HepG2 (cell line): ENCODE results near the gene SIGMAR1. TPM values are rescaled to one million over a fixed set of nuclear protein-coding genes. Genes with fewer than 3 reads are reported as not detected.

Experiments
- KLF11 ChIP-seq: IDR thresholded peaks from 2 replicates; pipeline ENCODE4 v1.6.1; 2016; ENCODE audit warnings: missing compliant biosample characterization
- KLF6 ChIP-seq: IDR thresholded peaks from 2 replicates; pipeline ENCODE4 v1.8.0; 2016; ENCODE audit warnings: missing biosample characterization, missing genetic modification reagents
- ZFP91 ChIP-seq: sonication (generic); formaldehyde crosslinking; IDR thresholded peaks from 2 replicates; pipeline ENCODE4 v1.9.0; 2022; ENCODE audit warnings: missing genetic modification reagents, mild to moderate bottlenecking, borderline replicate concordance
- ZNF451 ChIP-seq: sonication (generic); formaldehyde crosslinking; IDR thresholded peaks from 2 replicates; pipeline ENCODE4 v1.5.0; 2020; ENCODE audit warnings: mild to moderate bottlenecking, missing genetic modification reagents
- ZNF710 ChIP-seq: sonication (generic); formaldehyde crosslinking; IDR thresholded peaks from 2 replicates; pipeline ENCODE4 v1.5.0; 2020; ENCODE audit warnings: mild to moderate bottlenecking, missing genetic modification reagents, borderline replicate concordance
- polyA plus RNA-seq, 8 experiments: library from polyadenylated mRNA; depleted of rRNA in 3 of 8; stranded (reverse) in 7 of 8; unstranded in 1 of 8; fragments of >200 nt; fragmentation: Illumina TruSeq in 4 of 8; extraction: Trizol in 4 of 8; gene quantifications; 2 replicates each; pipeline versions ENCODE4 v1.2.1 to v1.2.3, GENCODE V29; 2011 to 2016; ENCODE audit warnings: low read depth in 4 of 8, missing spikeins in 1 of 8, mixed read lengths in 1 of 8; ENCODE audit not compliant: insufficient read depth in 1 of 8
- total RNA-seq, 5 experiments: library from RNA; depleted of rRNA; stranded (reverse); fragments of >200 nt; fragmentation: Illumina TruSeq; extraction: Trizol; gene quantifications; 2 replicates each; pipeline ENCODE4 v1.2.3, GENCODE V29; 2016; ENCODE audit warnings: low read depth in 1 of 5
- TF ChIP-seq, protein P1 (sequence below), 2 experiments: sonication (generic) in 1 of 2; formaldehyde crosslinking in 1 of 2; IDR thresholded peaks; 2 replicates each; pipeline versions ENCODE4 v1.4.0 to v1.6.1; 2018 to 2020; ENCODE audit warnings: missing genetic modification reagents in 2 of 2, borderline replicate concordance in 1 of 2, low read depth in 1 of 2, mild to moderate bottlenecking in 1 of 2, missing biosample characterization in 1 of 2

Gene SIGMAR1
- total and polyA plus RNA-seq, 2 of the 13 experiments (the other 11 are each of a cell fraction or from before 2014, with no cell fraction given): 38.9 to 60.8 TPM

GRCh38 chr9:34665067-34665380 lies 27.4 kb upstream of the SIGMAR1 start (continued):
- TF ChIP-seq, protein P1, sequence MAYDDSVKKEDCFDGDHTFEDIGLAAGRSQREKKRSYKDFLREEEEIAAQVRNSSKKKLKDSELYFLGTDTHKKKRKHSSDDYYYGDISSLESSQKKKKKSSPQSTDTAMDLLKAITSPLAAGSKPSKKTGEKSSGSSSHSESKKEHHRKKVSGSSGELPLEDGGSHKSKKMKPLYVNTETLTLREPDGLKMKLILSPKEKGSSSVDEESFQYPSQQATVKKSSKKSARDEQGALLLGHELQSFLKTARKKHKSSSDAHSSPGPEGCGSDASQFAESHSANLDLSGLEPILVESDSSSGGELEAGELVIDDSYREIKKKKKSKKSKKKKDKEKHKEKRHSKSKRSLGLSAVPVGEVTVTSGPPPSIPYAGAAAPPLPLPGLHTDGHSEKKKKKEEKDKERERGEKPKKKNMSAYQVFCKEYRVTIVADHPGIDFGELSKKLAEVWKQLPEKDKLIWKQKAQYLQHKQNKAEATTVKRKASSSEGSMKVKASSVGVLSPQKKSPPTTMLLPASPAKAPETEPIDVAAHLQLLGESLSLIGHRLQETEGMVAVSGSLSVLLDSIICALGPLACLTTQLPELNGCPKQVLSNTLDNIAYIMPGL (CRISPR knock-in tag; IDR thresholded peaks at IDR 0.05; ENCODE audit: borderline replicate concordance in 1 of 2, low read depth in 1 of 2): no peak
- TF ChIP-seq ZNF710 (CRISPR knock-in tag): no peak
- 0 out of 2 replicates have a peak, but pooled peaks have one; percentile 18 for TF ChIP-seq KLF6 (CRISPR knock-in tag)
- no peak for TF ChIP-seq KLF11
- TF ChIP-seq ZFP91 (CRISPR knock-in tag): no peak
- no peak for TF ChIP-seq ZNF451 (CRISPR knock-in tag)
- TF ChIP-seq, all 625 proteins: peak for 20
